Gastroesophageal sphincter (tissue), 3 donors: ENCODE data around the gene TRIM15.

Source experiments
- CTCF ChIP-seq, 4 experiments: fragments of 200-600 bp in 2 of 4; fragments of 450-650 bp in 2 of 4; sonication (generic) in 1 of 4; IDR thresholded peaks; one replicate each; pipeline ENCODE4 v1.5.1; 2017 to 2019; ENCODE audit warnings: antibody characterized with exemption in 4 of 4, mild to moderate bottlenecking in 2 of 4, moderate library complexity in 2 of 4
- POLR2A ChIP-seq, 2 donors: fragments of 450-650 bp; IDR thresholded peaks; one replicate each; pipeline ENCODE4 v1.6.1; 2017; ENCODE audit warnings: antibody characterized with exemption in 2 of 2, mild to moderate bottlenecking in 2 of 2, moderate library complexity in 1 of 2
- POLR2AphosphoS5 ChIP-seq: sonication (generic); formaldehyde crosslinking; IDR thresholded peaks from one replicate; pipeline ENCODE4 v1.6.1; 2017; ENCODE audit warnings: antibody characterized with exemption

GRCh38 chr6:30202366-30202765 is 39.0 kb downstream of the TRIM15 start:
- TF ChIP-seq CTCF (IDR thresholded peaks at IDR 0.05) (no peak), POLR2A (IDR thresholded peaks at IDR 0.05) (no peak), POLR2AphosphoS5 (no peak)
